HG03066 (cell line): ENCODE data around the gene SGIP1.
"Not testable (repeated sequence)": the region's sequence is repeated elsewhere in the genome, so short reads cannot be mapped to it uniquely, and the experiment has no call there.

ENCODE experiments used
- ATAC-seq: cut with Tn5 transposase; IDR thresholded peaks from one replicate; pipeline ENCODE4 v1.9.1; 2021; ENCODE audit warnings: low read depth; ENCODE audit not compliant: unreplicated experiment

Gene SGIP1

DNA sequence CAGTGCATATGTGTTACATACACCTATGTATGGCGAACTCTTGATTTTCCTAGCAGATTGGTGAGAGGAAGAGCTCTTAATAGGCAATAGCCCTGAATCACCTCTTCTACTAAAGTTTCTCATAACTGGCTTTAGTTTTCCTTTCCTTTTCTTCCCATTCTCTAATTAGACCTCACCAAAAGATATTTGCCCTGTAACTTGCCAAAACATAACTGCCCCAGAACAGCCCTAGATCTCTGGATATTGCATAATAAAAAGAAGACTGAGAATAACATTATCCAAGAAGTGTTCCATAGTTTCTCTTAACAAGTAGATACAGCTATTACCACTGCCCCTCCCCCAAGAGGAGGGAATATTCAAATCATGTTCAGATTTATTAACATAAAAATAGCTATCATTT, 16.3 kb downstream of the SGIP1 start:
- no peak for ATAC-seq

DNA sequence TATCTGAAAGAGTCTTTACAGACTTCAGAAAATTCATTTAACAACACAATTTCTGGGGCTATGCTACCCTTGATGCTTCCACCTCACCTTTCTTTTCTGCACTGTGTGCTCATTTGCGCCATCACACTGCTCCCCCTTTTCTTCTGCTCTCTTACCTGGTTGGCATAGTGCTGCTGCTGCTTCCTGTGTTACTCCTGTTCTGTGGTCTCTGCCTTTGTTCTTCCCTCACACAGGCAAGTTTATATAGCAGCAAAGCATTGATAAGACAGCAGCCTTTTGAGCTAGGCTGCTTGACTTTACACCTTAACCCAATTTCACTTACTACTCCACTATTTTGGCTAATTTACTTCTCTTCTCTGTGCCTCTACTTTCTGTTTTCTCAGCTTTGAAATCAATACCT, 18.3 kb downstream of the SGIP1 start:
- ATAC-seq: no peak

DNA sequence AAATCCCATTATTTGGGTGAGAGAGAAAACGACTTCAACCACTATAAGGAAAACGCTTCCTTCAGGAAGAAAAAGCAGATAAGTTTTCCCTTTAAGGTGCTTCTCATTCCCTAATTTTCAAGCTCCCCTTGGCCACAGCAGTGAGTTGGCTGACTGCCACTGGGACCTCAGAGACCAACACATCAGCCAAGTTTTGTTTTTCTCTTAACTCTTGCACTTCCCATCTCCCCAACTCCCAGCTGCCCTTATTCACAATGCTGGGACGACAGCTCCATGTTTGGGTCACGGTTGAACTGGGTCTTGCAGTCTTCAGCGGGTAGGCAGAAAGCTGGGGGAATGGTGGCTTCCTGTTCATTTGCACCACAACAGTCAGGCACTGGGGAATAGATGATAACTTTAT, 18.9 kb downstream of the SGIP1 start:
- ATAC-seq: no peak

DNA sequence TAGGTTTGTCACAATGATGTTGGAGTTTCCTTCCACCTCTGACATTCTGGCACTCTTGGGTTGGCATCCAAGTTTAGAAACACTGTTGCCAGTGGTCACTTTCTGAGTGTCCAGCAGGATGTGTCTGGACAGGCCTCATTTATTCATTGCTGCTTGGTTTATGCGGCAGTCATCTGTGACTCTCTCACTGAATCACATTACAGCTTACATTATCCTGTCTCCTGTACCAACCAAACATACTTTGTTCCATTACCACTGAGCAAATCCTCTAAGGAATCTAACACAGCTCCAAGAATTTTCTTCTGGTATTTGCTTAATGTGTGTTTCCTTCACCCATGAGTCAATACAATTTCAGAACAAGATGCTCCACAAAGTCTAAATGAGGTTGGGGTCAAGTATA, 19.9 kb downstream of the SGIP1 start:
- ATAC-seq: no peak

DNA sequence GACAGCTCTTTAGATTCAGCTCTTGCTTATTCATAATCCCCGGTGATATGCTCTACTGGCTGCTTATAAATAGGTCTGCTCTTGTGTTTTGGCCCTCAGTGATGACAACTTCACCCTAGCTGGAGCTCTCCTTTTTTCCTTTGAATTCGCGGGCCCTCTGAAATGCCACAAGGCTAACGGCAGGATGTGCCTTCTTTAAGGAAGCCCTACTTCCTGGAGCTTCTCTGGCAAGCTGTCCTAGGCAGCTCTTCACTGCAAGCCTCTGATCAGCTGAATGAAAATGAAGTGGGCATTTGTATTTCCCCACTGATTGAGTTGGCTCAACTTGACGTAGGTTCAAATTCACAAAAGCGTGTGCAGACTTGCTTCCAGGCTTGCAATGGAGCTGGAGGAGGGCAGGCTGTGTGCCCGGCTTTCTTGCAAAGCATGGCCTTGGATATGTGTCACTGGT, 22.2 kb downstream of the SGIP1 start:
- ATAC-seq: no peak

DNA sequence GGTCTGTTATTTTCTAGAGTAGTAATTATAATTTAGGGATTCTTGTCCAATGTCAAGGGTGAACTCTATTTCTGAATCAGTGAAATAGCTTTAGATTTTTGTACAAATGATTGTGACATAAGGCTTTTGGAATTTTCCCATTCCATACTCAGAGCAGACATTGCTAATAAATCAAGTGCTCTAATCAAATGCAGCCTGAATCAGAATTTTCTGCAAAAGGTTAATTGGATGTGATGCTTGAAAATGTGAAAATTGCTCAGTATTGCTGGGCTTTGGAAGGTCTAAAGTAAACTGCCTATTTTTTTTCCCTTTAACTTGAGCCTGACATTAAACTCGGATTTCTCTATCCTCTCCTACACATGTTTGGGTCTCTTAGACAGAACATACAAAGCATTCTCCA, 23.2 kb downstream of the SGIP1 start:
- no peak for ATAC-seq

DNA sequence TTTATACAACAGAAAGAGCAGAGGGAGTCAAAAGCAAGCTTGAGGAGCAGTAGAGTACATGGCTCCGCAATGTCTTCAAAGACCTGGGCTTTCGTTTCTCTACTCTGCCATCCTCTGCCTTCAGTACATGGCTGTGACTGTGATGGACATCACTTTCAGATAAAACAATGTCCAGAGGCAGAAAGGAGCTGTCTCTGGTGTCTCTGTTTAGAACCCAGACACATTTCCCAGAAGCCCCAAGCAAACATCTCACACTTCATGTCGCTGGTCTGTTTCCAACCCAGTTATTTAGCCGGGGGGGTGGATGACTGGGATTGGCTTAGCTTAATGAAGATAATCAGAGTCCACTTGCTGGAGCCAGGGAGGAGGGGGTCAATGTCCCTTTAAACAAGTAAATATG, 25.6 kb downstream of the SGIP1 start:
- no peak for ATAC-seq

DNA sequence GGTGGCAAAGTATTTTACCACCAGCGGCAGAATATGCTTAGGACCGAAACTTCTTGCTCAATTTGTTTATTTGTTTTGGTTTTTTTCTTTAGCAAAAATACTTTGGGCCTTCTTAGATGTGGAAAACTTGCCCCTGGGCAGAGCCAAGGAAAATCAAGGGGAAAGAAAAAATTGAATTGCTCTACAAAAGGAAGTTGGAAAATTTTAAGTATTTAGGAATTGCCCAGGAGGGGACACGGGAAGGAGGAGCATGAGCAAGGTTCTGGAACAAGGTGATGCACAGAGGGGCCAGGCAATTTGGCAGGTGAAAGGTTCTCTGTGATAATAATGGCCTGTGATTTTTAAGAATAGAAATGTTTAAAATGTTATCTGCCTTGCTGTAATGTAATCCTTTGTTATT, 28.6 kb downstream of the SGIP1 start:
- no peak for ATAC-seq

DNA sequence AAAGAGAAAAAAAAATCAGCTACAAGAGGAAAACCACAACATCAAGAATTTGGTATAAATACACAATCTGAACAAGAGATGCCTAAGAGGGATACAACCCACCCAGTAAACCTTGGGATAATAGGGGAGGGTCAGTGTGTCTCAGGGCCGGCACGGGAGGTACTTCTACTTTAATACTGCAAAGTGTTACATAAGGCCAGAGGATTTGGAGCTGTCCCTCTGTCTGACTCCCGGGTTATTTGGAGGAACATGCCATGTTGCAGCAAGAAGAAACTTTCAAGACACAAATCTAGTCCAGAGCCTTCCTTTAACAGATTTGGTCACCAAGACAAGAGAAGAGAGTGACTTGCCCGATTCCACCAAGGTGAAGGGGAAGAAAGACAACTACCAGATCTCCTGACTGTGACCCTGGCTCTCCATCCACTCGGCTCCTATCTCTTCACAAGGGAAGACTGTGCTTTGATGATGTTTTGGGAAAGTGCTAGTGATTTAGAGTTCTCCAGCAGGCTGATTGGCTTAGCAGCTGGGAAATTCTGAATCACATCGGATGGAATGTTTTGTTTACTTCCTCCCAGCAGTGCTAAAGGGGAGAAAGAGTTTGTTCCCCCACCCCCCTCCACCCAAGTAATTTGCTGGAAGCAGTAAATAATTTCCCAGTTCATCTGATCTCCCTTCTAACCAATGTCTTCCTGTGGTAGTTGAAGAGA, 29.3 kb downstream of the SGIP1 start:
- ATAC-seq: no peak

DNA sequence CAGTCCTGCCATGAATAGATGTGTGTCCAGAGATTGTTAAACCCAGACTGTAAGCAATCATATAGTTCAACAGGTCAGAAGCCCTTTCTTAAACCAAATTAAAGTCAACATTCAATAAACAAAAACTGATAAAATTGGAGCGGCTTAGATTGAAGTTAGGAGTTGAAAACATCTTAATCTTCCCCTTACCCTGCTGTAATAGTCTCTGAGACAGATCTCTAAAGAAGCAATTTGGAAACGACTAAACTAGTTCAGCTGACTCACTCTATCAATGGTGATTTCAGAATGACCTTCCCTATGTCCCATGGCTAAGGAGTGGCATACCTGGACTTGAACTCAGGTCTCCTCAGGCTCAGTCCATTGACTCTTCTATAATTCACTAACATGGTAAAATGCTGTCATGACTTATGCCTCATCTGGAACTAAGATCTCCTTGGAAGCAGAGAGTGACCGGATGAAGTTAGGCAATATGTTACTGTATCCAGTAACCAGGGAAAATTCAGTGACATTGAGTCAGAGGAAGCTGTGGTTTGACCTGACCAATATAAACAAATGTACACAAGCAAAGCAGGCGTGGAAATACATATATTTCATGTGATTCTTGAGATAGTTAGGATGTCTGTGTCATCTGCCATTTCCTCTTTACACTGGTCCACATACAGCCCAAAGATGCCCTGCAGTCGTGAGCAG, 30.1 kb downstream of the SGIP1 start:
- no peak for ATAC-seq

DNA sequence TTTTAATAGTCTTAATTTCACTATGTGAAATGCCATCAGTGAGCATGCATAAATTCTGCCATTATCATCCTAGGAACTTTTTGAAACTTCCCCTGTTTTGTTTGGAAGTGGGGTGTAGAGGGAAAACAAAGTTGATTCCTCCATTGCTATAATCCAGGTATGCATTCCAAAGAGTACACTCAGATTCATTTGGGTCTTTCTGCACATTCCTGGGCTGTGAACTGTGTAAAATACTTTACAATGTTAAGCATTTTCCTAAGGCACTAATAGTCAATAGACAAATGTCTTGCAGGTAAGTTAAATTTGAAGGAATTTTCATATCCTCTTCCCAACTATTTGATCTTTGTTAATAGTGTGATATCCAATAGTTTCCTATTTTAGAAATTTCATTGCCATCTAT, 36.2 kb downstream of the SGIP1 start:
- ATAC-seq: no peak

DNA sequence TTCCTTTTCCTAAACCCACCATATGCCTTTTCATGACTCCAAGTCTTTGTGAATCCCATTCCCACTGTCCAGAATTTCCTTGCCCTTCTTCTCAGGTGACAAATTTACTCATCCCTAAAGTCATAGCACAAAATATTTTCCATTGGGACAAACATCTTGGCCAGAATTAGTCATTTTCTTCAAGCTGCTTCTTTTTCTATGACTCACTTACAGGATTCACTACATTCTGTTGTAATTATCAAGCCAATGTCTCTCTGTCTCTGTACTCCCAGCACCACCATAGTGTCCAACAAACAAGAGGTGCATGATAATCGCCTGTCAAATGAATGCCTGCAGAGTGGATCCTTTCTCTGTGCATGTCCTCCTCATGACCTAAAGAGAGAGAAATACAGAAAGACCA, 37.8 kb downstream of the SGIP1 start:
- no peak for ATAC-seq

DNA sequence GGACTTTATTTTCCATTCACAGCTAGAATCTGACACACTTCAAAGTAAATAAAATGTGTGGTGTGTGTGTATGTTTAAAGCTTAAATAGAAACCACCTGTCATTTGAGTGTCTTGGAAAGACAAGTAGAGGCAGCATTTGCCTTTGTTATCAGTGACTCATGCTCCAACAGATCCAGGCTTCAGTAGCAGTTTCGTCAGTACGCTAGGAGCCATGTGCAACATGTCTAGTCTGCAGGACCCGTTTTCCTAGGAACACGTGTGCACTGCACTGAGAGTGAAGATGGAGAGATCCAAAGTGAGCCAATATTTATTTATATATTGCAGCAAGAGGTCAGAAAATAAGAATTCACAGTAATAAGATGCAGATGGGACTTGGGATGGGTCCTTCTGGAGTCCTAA, 41.8 kb downstream of the SGIP1 start:
- no peak for ATAC-seq

DNA sequence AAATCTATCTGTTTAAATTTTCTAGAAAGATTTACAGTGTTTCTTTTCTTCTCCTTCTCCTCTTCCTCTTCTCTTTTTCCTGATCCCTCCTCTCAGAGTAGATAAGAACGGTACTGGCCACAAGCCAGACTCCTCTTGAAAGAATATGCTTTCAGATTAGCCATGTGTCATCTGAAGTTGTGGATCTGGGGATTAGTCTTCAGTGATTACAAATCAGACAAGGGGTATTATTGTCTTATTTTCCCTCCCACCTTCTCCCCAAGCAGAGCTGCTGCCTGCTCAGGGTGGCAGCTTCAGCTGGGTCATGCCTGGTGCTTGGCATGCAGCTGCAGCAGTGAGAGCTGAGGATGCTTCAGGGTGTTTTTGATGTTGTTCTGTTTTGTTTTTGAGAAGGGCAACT, 42.7 kb downstream of the SGIP1 start:
- no peak for ATAC-seq

DNA sequence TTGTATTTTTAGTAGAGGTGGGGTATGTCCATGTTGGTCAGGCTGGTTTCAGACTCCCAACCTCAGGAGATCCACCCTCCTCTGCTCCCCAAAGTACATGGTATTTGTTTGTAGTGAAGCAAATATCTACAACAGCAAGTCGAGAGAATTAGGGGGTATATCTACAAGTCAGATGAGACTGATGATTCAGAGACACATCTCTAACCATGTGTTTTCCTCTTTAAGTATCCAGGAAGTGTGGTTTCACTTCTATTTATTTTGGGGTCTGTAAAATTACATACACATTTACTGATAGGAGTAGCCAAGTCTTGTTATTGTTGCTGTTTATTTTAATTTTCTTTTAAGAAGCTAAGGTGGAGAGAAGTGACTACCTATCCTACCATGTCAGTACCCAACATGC, 44.9 kb downstream of the SGIP1 start:
- ATAC-seq: no peak

DNA sequence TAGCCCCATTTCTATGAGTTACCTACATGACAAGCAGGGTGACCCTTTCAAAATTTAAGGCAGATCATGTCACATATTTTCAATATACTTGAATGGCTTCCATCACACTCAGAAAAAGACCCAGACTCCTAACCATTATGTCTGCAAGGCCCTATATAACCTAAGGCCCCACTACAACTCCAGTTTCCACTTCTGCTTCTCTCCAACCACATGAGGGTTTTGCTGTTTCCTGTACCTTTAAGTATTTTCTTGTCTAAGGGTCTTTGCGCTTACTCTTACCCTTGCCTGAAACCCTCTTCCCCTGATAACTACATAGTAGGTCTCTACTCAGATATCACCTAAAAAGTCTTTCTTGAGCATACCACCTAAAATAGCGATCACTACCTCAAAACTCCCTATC, 46.1 kb downstream of the SGIP1 start:
- ATAC-seq: no peak

DNA sequence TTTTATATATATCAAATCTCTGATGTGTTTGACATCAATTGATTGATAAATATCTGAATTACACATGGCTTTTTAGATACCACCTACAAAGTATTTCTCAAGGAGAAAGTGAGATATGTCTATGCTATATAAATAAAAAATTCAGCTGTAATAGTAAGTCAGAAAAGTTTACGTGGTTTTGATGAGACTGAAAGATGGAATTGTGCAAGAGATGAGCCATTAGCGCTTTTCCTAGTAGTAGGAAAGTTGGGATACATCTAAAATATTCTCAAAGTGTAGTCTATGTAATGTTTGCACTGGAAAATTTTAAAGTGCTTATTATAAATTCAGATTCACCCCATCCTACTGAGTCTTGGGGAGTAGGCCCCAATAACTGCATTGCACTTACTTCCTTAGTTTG, 49.1 kb downstream of the SGIP1 start:
- ATAC-seq: no peak

DNA sequence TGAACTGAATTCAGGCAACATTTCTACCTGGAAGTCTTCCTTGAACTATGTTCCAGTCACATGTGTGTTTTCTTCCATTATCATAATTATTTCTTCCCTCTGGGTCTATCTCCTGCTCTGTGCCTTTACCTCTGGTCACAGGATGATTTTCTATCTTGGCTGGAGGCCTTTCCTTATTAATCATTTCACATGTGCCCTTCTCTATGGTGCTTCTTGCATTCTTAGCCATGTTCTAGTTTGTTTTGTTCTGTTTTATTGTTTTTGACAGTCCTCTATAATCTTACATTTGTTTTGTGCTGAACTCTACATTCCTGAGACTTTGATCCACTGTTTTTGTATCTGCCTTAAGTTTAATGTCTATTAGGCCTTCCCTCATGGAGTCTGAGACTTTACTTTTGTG, 51.0 kb downstream of the SGIP1 start:
- no peak for ATAC-seq

DNA sequence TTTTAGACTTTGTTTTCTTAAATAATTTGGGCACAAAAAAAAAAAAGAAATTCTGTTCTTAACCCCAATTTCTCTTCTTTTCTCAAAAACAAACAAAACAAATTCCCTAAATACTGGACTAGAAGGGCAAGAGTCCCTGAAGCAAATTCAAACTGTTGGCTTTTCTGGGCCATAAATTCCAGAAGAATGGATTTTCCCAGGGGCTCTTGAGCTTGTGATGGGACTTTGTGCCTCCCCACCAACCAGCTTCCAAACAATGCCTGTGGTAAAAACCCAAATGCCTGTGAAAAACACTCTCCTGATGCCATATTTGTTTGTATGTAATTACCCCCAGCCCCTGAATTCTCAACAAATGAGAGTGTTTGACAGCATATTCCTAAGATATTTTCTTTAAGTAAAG, 55.4 kb downstream of the SGIP1 start:
- no peak for ATAC-seq

DNA sequence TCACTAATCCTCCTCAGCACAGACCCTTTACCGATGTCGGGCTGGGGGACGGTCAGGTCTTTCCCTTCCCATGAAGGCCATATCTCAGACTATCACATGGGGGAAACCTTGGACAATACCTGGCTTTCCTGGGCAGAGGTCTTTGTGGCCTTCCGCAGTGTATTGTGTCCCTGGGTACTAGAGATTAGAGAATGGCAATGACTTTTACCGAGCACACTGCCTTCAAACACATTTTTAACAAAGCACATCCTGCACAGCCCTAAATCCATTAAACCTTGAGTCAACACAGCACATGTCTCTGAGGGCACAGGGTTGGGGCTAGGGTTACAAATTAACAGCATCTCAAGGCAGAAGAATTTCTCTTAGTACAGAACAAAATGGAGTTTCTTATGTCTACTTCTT, 58.2 kb downstream of the SGIP1 start:
- not testable (repeated sequence) for ATAC-seq

DNA sequence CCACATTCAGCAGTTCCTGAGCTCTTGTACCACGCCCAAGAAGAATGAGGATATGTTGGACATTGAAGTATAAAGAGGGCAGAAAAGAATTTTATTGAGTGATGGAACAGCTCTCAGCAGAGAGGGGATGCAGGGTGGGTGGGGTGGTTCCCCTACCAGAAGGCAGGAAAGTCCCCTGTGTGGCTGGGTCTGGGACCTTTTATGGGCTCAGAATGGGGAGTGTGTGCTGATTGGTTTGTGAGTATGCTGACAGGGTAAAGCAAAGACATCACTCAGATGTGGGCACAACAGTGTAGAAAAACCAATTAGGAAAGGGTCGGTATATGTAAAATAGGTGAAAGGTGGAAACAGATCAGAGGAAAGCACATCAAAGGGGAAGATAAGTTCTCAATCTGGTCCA, 62.2 kb downstream of the SGIP1 start:
- no peak for ATAC-seq

DNA sequence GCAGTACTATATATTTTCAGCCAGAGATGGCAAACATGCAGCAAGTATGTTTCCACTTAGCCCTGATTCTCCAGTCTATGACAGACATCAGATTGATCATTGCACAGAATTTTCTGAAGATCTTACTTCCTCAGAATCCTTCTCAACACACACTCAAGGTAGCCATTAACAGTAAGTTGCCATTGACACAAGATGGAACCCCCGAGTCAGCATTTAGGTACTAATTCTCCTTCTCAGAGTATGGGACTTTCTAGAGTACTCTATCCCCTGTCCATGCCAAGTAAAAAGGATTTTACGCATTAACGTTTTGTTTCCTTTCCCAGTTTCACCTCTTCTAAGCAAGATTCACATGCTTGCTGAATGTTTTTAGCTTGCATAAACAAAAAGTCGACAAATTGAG, 63.5 kb downstream of the SGIP1 start:
- no peak for ATAC-seq
